Esophagus muscularis mucosa (tissue), 3 donors: Measurements from ENCODE around the gene TMEM131.

Experiments
- CTCF ChIP-seq, 3 experiments: fragments of 200-600 bp in 2 of 3; fragments of 450-650 bp in 1 of 3; sonication (generic) in 2 of 3; IDR thresholded peaks; one replicate each; pipeline ENCODE4 v1.5.1; 2017 to 2019; ENCODE audit warnings: antibody characterized with exemption in 3 of 3, mild to moderate bottlenecking in 2 of 3, moderate library complexity in 1 of 3
- POLR2A ChIP-seq: fragments of 450-650 bp; IDR thresholded peaks from one replicate; pipeline ENCODE4 v1.6.1; 2017; ENCODE audit warnings: antibody characterized with exemption, moderate library complexity, mild to moderate bottlenecking, low read depth
- POLR2AphosphoS5 ChIP-seq, 2 donors: sonication (generic); formaldehyde crosslinking; IDR thresholded peaks; one replicate each; pipeline ENCODE4 v1.6.1; 2017; ENCODE audit warnings: antibody characterized with exemption in 2 of 2

GRCh38 chr2:97735161-97735561 lies 260.6 kb downstream of the TMEM131 start:
- TF ChIP-seq CTCF (IDR thresholded peaks at IDR 0.05): no peak
- TF ChIP-seq POLR2AphosphoS5 (IDR thresholded peaks at IDR 0.05): no peak
- TF ChIP-seq POLR2A: no peak
